Middle frontal gyrus (tissue), 1 donor: ENCODE results near the gene TNFRSF18.

Source experiments
- DNase-seq: peaks from one replicate; pipeline ENCODE4 v3.0.0-alpha.2; 2015; ENCODE audit warnings: low spot score; ENCODE audit errors: extremely low spot score

TNFRSF18 gene

GRCh38 chr1:1228596-1229321 is 22.4 kb upstream of the TNFRSF18 start:
- DNase-seq, result no peak

- DNase-seq, result no peak
Observed at GRCh38 chr1:1228187-1228586, 21.8 kb upstream of the TNFRSF18 start.

- no peak for DNase-seq
Observed at GRCh38 chr1:1227386-1227785, 21.0 kb upstream of the TNFRSF18 start.

GRCh38 chr1:1226566-1227362 is 20.4 kb upstream of the TNFRSF18 start:
- DNase-seq, result no peak

GRCh38 chr1:1225913-1226312 is 19.5 kb upstream of the TNFRSF18 start:
- no peak for DNase-seq

- no peak for DNase-seq
Observed at GRCh38 chr1:1225238-1225845, 18.9 kb upstream of the TNFRSF18 start.

GRCh38 chr1:1223891-1224290 is 17.5 kb upstream of the TNFRSF18 start:
- DNase-seq, result no peak

GRCh38 chr1:1223321-1223720 is 16.9 kb upstream of the TNFRSF18 start:
- no peak for DNase-seq

- DNase-seq, result no peak
Observed at GRCh38 chr1:1222575-1223225, 16.3 kb upstream of the TNFRSF18 start.

GRCh38 chr1:1221887-1222574 is 15.6 kb upstream of the TNFRSF18 start:
- no peak for DNase-seq

GRCh38 chr1:1220197-1220596 is 13.8 kb upstream of the TNFRSF18 start:
- no peak for DNase-seq

GRCh38 chr1:1219341-1219740 is 12.9 kb upstream of the TNFRSF18 start:
- no peak for DNase-seq

- no peak for DNase-seq
Observed at GRCh38 chr1:1218524-1219200, 12.3 kb upstream of the TNFRSF18 start.

- peak; percentile 4 for DNase-seq
Observed at GRCh38 chr1:1217621-1218523, 11.5 kb upstream of the TNFRSF18 start.

GRCh38 chr1:1216770-1217620 is 10.6 kb upstream of the TNFRSF18 start:
- no peak for DNase-seq

- DNase-seq, result no peak
Observed at GRCh38 chr1:1215881-1216605, 9.7 kb upstream of the TNFRSF18 start.

- DNase-seq, result no peak
Observed at GRCh38 chr1:1215080-1215676, 8.8 kb upstream of the TNFRSF18 start.
